ENCODE results near the gene OLFM2.
"Not testable (repeated sequence)": the region's sequence is repeated elsewhere in the genome, so short reads cannot be mapped to it uniquely, and the experiment has no call there.

The OLFM2 gene

GRCh38 chr19:9827289-9828238 lies 108.8 kb downstream of the OLFM2 start, which contains the start of gene UBL5:
Gene UBL5, plus strand, starts transcription at chr19:9827918. Its CDS starts 420 bp downstream, at chr19:9828338.
- peak; percentile 76 for DNase-seq

- DNase-seq, result no peak
Measured at GRCh38 chr19:9823816-9824215, 112.5 kb downstream of the OLFM2 start.

- not testable (repeated sequence) for DNase-seq
Measured at GRCh38 chr19:9820034-9820433, 116.3 kb downstream of the OLFM2 start.

GRCh38 chr19:9819596-9819909 lies 116.8 kb downstream of the OLFM2 start:
- no peak for DNase-seq

DNA sequence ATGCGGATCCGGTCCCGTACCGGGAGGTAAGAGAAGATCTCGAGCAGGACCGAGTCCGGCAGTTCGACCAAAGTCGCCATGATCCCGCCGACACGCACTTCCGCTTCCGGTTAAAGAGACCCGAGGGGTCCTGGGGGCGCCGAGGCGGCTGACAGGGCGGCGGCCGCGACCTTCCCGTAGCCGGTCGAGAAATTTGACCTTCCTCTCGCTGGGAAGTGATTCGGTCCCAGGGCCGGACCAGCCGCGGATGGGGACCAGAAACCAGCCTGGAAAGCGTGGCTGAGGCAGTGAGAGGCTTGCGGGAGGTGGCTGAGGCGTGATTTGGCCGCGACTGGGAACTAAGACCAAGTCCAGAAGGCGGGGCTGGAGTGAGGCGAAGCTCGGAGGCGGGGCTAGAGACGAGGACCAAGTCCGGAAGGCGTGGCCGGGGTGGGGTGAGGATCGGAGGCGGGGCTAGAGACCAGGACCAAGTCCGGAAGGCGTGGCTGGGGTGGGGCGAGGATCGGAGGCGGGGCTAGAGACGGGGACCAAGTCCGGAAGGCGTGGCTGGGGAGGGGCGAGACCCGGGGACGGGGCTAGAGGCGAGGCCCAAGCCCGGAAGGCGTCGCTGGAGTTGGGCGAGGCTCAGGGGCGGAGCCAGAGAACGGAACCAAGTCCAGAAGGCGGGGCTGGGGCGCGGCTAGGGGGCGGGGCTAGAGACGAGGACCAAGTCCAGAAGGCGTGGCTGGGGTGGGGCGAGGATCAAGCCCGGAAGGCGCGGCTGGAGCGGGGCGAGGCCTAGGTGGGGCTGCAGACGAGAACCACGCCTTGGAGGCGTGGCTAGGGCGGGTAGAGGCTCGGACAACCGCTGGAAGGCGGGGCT lies 117.3 kb downstream of the OLFM2 start, which contains the start of gene FBXL12:
TSS of gene FBXL12 (minus strand) at position 346 of the 862 bp plus-strand sequence. CDS start at position 80, 266 bp downstream.
- DNase-seq, result peak; percentile 100

- DNase-seq, result no peak
Measured at GRCh38 chr19:9818175-9818733, 118.1 kb downstream of the OLFM2 start.

GRCh38 chr19:9811139-9811538 lies 125.2 kb downstream of the OLFM2 start:
- DNase-seq, result no peak

GRCh38 chr19:9808855-9809824 lies 127.2 kb downstream of the OLFM2 start:
- DNase-seq, result no peak

DNA sequence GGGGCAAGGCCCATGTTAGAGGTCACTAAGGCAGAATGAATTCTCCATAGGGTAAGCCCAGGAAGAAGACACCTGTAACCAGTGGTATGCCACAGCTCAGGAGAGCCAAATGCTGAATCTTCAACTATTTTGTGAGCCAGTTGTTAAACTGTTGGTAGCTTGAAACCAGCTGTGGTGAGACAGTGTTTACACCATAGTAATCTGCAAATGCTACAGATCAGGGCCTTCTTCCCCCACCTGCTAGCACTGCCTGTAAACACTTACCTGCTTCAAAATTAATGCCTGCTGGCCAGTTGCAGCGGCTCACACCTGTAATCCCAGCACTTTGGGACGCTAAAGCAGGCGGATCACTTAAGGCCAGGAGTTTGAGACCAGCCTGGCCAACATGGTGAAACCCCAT lies 129.5 kb downstream of the OLFM2 start:
- no peak for DNase-seq

Data from effector CD8-positive, alpha-beta T cell (primary cell).